SK-N-SH treated with all-trans-retinoic acid at 6 μM for 48 hours (cell line): ENCODE results near the gene REXO4.

ENCODE experiments used
- CSDC2 ChIP-seq: fragments of 250-450 bp; sonication (Bioruptor Pico); IDR thresholded peaks from 2 replicates; pipeline ENCODE4 v1.5.0; 2020; ENCODE audit warnings: mild to moderate bottlenecking, moderate library complexity
- ESRRG ChIP-seq: fragments of 250-450 bp; sonication (Bioruptor Pico); IDR thresholded peaks from 2 replicates; pipeline ENCODE4 v1.6.1; 2021; ENCODE audit warnings: mild to moderate bottlenecking
- PPARA ChIP-seq: fragments of 250-450 bp; sonication (Bioruptor Pico); IDR thresholded peaks from 2 replicates; pipeline ENCODE4 v1.5.0; 2020; ENCODE audit warnings: mild to moderate bottlenecking, borderline replicate concordance
- RARB ChIP-seq: fragments of 250-450 bp; sonication (Bioruptor Pico); IDR thresholded peaks from 2 replicates; pipeline ENCODE4 v1.8.0; 2021; ENCODE audit warnings: mild to moderate bottlenecking, moderate library complexity
- SNAI2 ChIP-seq: fragments of 250-450 bp; sonication (Bioruptor Pico); IDR thresholded peaks from 2 replicates; pipeline ENCODE4 v1.5.0; 2020; ENCODE audit warnings: mild to moderate bottlenecking, moderate library complexity
- TCF4 ChIP-seq: fragments of 250-450 bp; sonication (Bioruptor Pico); IDR thresholded peaks from 2 replicates; pipeline ENCODE4 v1.8.0; 2021; ENCODE audit warnings: mild to moderate bottlenecking, moderate library complexity, borderline replicate concordance
- ZC3H10 ChIP-seq: fragments of 250-450 bp; sonication (Bioruptor Pico); IDR thresholded peaks from 2 replicates; pipeline ENCODE4 v1.5.1; 2021; ENCODE audit warnings: mild to moderate bottlenecking, moderate library complexity
- ZFP3 ChIP-seq: fragments of 250-450 bp; sonication (Bioruptor Pico); IDR thresholded peaks from 2 replicates; pipeline ENCODE4 v1.5.0; 2020; ENCODE audit warnings: mild to moderate bottlenecking, moderate library complexity
- TF ChIP-seq, protein P1 (sequence below): fragments of 250-450 bp; sonication (Bioruptor Pico); IDR thresholded peaks from 2 replicates; pipeline ENCODE4 v1.5.1; 2021; ENCODE audit warnings: mild to moderate bottlenecking, moderate library complexity
- TF ChIP-seq, protein P2 (sequence below): fragments of 250-450 bp; sonication (Bioruptor Pico); IDR thresholded peaks from 2 replicates; pipeline ENCODE4 v1.8.0; 2020; ENCODE audit warnings: mild to moderate bottlenecking, moderate library complexity, borderline replicate concordance

DNA sequence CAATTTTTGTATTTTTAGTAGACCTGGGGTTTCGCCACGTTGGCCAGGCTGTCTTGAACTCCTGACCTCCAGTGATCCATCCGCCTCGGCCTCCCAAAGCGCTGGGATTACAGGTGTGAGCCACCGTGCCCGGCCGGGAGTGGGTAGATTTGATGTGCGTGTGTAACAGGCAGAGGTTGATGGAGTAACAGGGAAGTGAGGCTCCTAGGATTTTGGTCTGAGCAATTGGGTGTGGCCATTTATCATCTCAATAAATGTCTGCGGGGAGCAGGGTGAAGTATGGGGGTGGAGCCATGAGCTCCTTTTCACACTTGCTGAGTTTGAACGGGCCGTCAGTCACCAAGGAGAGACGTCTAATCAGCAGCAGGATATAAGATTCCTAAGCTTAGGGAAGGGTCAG, 1.2 kb upstream of the REXO4 start:
- TF ChIP-seq CSDC2 (CRISPR knock-in tag) (no peak), RARB (CRISPR knock-in tag) (no peak), PPARA (CRISPR knock-in tag) (no peak), ZC3H10 (CRISPR knock-in tag) (no peak), SNAI2 (CRISPR knock-in tag) (no peak), ZFP3 (CRISPR knock-in tag) (no peak), ESRRG (CRISPR knock-in tag) (no peak), TCF4 (no peak)
- TF ChIP-seq, protein P1, sequence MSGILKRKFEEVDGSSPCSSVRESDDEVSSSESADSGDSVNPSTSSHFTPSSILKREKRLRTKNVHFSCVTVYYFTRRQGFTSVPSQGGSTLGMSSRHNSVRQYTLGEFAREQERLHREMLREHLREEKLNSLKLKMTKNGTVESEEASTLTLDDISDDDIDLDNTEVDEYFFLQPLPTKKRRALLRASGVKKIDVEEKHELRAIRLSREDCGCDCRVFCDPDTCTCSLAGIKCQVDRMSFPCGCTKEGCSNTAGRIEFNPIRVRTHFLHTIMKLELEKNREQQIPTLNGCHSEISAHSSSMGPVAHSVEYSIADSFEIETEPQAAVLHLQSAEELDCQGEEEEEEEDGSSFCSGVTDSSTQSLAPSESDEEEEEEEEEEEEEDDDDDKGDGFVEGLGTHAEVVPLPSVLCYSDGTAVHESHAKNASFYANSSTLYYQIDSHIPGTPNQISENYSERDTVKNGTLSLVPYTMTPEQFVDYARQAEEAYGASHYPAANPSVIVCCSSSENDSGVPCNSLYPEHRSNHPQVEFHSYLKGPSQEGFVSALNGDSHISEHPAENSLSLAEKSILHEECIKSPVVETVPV (CRISPR knock-in tag) = no peak
- TF ChIP-seq, protein P2, sequence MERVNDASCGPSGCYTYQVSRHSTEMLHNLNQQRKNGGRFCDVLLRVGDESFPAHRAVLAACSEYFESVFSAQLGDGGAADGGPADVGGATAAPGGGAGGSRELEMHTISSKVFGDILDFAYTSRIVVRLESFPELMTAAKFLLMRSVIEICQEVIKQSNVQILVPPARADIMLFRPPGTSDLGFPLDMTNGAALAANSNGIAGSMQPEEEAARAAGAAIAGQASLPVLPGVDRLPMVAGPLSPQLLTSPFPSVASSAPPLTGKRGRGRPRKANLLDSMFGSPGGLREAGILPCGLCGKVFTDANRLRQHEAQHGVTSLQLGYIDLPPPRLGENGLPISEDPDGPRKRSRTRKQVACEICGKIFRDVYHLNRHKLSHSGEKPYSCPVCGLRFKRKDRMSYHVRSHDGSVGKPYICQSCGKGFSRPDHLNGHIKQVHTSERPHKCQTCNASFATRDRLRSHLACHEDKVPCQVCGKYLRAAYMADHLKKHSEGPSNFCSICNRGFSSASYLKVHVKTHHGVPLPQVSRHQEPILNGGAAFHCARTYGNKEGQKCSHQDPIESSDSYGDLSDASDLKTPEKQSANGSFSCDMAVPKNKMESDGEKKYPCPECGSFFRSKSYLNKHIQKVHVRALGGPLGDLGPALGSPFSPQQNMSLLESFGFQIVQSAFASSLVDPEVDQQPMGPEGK (CRISPR knock-in tag) = no peak
